GM12878 (cell line): Measurements from ENCODE around the gene AMOTL1. TPM values are rescaled to one million over a fixed set of nuclear protein-coding genes. Genes with fewer than 3 reads are reported as not detected.

ENCODE experiments used
- ATAC-seq: fragments of 200-7000 bp; cut with Tn5 transposase; 3 replicates; pipeline ENCODE4 v1.9.1; 2020; ENCODE audit warnings: mild to moderate bottlenecking, moderate library complexity
- BruUV-seq: library from RNA; stranded (reverse); fragments of 400-500 nt; replicated peaks from 2 replicates; lab custom pipeline; 2021; lab: Mats Ljungman, UMichigan
- CTCF ChIA-PET: fragments of 300-600 bp; sonication (Branson Sonifier 250); formaldehyde crosslinking; extraction: SDS; loops from one replicate; lab custom pipeline; 2021; ENCODE audit warnings: inconsistent platforms; lab: Yijun Ruan, JAX
- POLR2A ChIA-PET: fragments of 350-600 bp; formaldehyde crosslinking; extraction: SDS; loops from one replicate; lab custom pipeline; 2021; ENCODE audit warnings: inconsistent platforms; lab: Charles Lee
- RAD21 ChIA-PET: fragments of 300-600 bp; sonication (Branson Sonifier 250); formaldehyde crosslinking; loops from one replicate; lab custom pipeline; 2023; ENCODE audit warnings: antibody characterized with exemption; ENCODE audit not compliant: unreplicated experiment; lab: Charles Lee
- SMC1A ChIA-PET: fragments of 300-600 bp; sonication (Branson Sonifier 250); formaldehyde crosslinking; loops from one replicate; lab custom pipeline; 2023; ENCODE audit not compliant: unreplicated experiment, uncharacterized antibody; lab: Charles Lee
- DNase-seq: peaks from one replicate; pipeline ENCODE4 v3.0.0-alpha.2; 2011; ENCODE audit warnings: low read depth, low spot score
- FAIRE-seq: peaks from 3 replicates; lab custom pipeline; 2011; peaks lifted over from hg19 to GRCh38; lab: Jason Lieb, UNC
- H2AFZ ChIP-seq: 2 replicates; pipeline ENCODE4 v1.6.0; 2011; ENCODE audit warnings: low read depth, low read length, control low read depth; ENCODE audit not compliant: control insufficient read depth
- H3K27ac ChIP-seq: 2 replicates; pipeline ENCODE4 v1.5.1; 2011; ENCODE audit warnings: control low read depth; ENCODE audit not compliant: control insufficient read depth, insufficient read depth
- H3K27me3 ChIP-seq, 2 experiments: replicated peaks in 1 of 2; 2 replicates each; pipeline versions ENCODE4 v1.6.0 to v1.6.1; 2011; ENCODE audit warnings: low read length in 1 of 2; ENCODE audit not compliant: control insufficient read depth in 2 of 2, insufficient read depth in 2 of 2
- H3K36me3 ChIP-seq, 2 experiments: 2 replicates each; pipeline ENCODE4 v1.5.1; 2011; ENCODE audit warnings: low read length in 1 of 2; ENCODE audit not compliant: control insufficient read depth in 2 of 2, insufficient read depth in 2 of 2
- H3K4me1 ChIP-seq: 2 replicates; pipeline ENCODE4 v1.6.1; 2011; ENCODE audit warnings: mild to moderate bottlenecking, low read length, moderate library complexity, mixed read lengths; ENCODE audit not compliant: control insufficient read depth, insufficient read depth
- H3K4me2 ChIP-seq: 2 replicates; pipeline ENCODE4 v1.6.0; 2011; ENCODE audit warnings: control low read depth; ENCODE audit not compliant: control insufficient read depth, insufficient read depth
- H3K4me3 ChIP-seq: fragments of 200-600 bp; sonication (generic); 2 replicates; pipeline ENCODE4 v1.5.1; 2016
- H3K79me2 ChIP-seq: 2 replicates; pipeline ENCODE4 v1.6.0; 2011; ENCODE audit warnings: low read length; ENCODE audit not compliant: control insufficient read depth, insufficient read depth
- H3K9ac ChIP-seq: 2 replicates; pipeline ENCODE4 v1.8.0; 2011; ENCODE audit warnings: low read length, control low read depth, mixed read lengths; ENCODE audit not compliant: control insufficient read depth, insufficient read depth
- H3K9me3 ChIP-seq: replicated peaks from 3 replicates; pipeline ENCODE4 v1.5.1; 2011; ENCODE audit warnings: mild to moderate bottlenecking, low read length; ENCODE audit not compliant: control insufficient read depth, insufficient read depth
- H4K20me1 ChIP-seq: 2 replicates; pipeline ENCODE4 v1.6.0; 2011; ENCODE audit not compliant: control insufficient read depth, insufficient read depth
- CHD1 ChIP-seq: IDR thresholded peaks from 2 replicates; pipeline ENCODE4 v1.6.1; 2012; ENCODE audit warnings: low read depth, low read length, improper control_type of control experiment
- CREB1 ChIP-seq: IDR thresholded peaks from 2 replicates; pipeline ENCODE4 v1.6.1; 2012; ENCODE audit warnings: low read depth, mild to moderate bottlenecking, inconsistent platforms
- KDM1A ChIP-seq: fragments of 200-600 bp; sonication (generic); IDR thresholded peaks from 2 replicates; pipeline ENCODE4 v1.6.1; 2016; ENCODE audit warnings: borderline replicate concordance
- NR2C2 ChIP-seq: IDR thresholded peaks from 2 replicates; pipeline ENCODE4 v1.6.1; 2011; ENCODE audit warnings: borderline replicate concordance, low read depth; ENCODE audit not compliant: control insufficient read depth, insufficient read length
- NRF1 ChIP-seq: conservative IDR thresholded peaks from 2 replicates; pipeline ENCODE4 v1.6.1; 2011; ENCODE audit warnings: mild to moderate bottlenecking, low read depth, low read length, improper control_type of control experiment
- RB1 ChIP-seq: fragments of 450-650 bp; formaldehyde crosslinking; IDR thresholded peaks from 2 replicates; pipeline ENCODE4 v1.6.1; 2017; ENCODE audit warnings: mild to moderate bottlenecking, borderline replicate concordance
- in situ Hi-C: fragments of 300-500 bp; cut with MboI; formaldehyde crosslinking; loops from 9 replicates; pipeline ENCODE4 v1.14.3; 2018; ENCODE audit warnings: mixed read lengths
- intact Hi-C: fragments of 100-400 bp; cut with micrococcal nuclease; formaldehyde crosslinking; loops from one replicate; pipeline ENCODE4 v1.14.2; 2022; ENCODE audit not compliant: unreplicated experiment
- polyA plus RNA-seq, 11 experiments: library from polyadenylated mRNA; depleted of rRNA in 4 of 11; unstranded in 6 of 11; stranded (reverse) in 5 of 11; fragments of >200 nt; fragmentation: Nextera tagmentation in 4 of 11; fragmentation: Illumina TruSeq in 1 of 11; extraction: Ambion mirVana in 4 of 11; extraction: Trizol in 1 of 11; gene quantifications; 1 replicate in 1 of 11; 2 replicates in 10 of 11; pipeline versions ENCODE4 v1.2.1 to v1.2.3, GENCODE V29; 2011 to 2016; ENCODE audit warnings: inconsistent platforms in 2 of 11, missing spikeins in 2 of 11, low read depth in 1 of 11
- total RNA-seq, 4 experiments: library from RNA; depleted of rRNA in 3 of 4; stranded (reverse); fragments of >200 nt in 3 of 4; fragmentation: Illumina TruSeq in 1 of 4; extraction: Trizol in 1 of 4; gene quantifications; 2 replicates each; pipeline versions ENCODE4 v1.2.1 to v1.2.3, GENCODE V29; 2013 to 2021
- TF ChIP-seq, protein P1 (sequence below): fragments of 450-650 bp; formaldehyde crosslinking; IDR thresholded peaks from 2 replicates; pipeline ENCODE4 v1.4.0; 2020; ENCODE audit warnings: mild to moderate bottlenecking, moderate library complexity

The AMOTL1 gene
- total and polyA plus RNA-seq, 10 of the 15 experiments (the other 5 are each of a cell fraction or from before 2014, with no cell fraction given): under 0.01 to 0.41 (median 0.01) TPM; not detected in 7

DNA sequence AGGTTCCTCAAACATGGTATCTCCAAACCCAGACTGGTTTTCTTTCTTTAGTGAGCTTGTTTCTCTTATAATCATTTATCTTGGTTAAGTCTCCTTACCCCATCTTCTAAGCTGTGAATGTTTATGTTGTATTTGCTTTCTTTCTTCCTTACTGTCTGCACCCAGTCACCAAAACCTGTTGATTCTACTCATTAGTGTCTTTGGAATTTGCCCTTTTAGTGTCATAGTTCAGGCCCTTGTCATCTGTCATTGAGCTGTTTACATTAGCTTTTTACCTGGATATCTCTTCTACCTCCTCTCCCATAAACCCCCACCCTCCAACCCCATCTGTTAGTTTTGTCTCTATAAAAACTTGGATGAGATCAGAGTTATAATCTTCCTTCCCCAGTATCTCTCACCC, 59.9 kb downstream of the AMOTL1 start:
- H3K4me2 ChIP-seq: no peak overlapping the region
- TF ChIP-seq KDM1A (no peak), NRF1 (no peak), CHD1 (no peak), RB1 (no peak), NR2C2 (no peak), CREB1 (no peak)
- TF ChIP-seq, protein P1, sequence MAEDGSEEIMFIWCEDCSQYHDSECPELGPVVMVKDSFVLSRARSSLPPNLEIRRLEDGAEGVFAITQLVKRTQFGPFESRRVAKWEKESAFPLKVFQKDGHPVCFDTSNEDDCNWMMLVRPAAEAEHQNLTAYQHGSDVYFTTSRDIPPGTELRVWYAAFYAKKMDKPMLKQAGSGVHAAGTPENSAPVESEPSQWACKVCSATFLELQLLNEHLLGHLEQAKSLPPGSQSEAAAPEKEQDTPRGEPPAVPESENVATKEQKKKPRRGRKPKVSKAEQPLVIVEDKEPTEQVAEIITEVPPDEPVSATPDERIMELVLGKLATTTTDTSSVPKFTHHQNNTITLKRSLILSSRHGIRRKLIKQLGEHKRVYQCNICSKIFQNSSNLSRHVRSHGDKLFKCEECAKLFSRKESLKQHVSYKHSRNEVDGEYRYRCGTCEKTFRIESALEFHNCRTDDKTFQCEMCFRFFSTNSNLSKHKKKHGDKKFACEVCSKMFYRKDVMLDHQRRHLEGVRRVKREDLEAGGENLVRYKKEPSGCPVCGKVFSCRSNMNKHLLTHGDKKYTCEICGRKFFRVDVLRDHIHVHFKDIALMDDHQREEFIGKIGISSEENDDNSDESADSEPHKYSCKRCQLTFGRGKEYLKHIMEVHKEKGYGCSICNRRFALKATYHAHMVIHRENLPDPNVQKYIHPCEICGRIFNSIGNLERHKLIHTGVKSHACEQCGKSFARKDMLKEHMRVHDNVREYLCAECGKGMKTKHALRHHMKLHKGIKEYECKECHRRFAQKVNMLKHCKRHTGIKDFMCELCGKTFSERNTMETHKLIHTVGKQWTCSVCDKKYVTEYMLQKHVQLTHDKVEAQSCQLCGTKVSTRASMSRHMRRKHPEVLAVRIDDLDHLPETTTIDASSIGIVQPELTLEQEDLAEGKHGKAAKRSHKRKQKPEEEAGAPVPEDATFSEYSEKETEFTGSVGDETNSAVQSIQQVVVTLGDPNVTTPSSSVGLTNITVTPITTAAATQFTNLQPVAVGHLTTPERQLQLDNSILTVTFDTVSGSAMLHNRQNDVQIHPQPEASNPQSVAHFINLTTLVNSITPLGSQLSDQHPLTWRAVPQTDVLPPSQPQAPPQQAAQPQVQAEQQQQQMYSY (CRISPR knock-in tag): no peak
- TF ChIP-seq, all 136 proteins: peak for 0
- H3K4me3 ChIP-seq: no peak overlapping the region
- SMC1A ChIA-PET: no interaction called here
- H3K36me3 ChIP-seq: no peaks in the 10 kb centered on the region
- H3K79me2 ChIP-seq: no peaks in the 10 kb centered on the region
- no TSS peak for BruUV-seq
- H2AFZ ChIP-seq: no peak overlapping the region
- no peaks in the 10 kb centered on the region for H3K9me3 ChIP-seq
- intact Hi-C loops (no loop called here), in situ Hi-C loops (no loop called here)
- H3K27ac ChIP-seq: no peak overlapping the region
- ATAC-seq (no peak), DNase-seq (no peak), FAIRE-seq (no peak)
- POLR2A ChIA-PET: no interaction called here
- RAD21 ChIA-PET: no interaction called here
- no peak overlapping the region for H3K9ac ChIP-seq
- CTCF ChIA-PET: interaction anchor here (1.1 kb wide), 1 partner anchor 34 kb away, joined by 3 read pairs; no protein-coding TSS in a partner anchor
- peaks cover 0 to 2% of the 10 kb centered on the region in 2 experiments; a peak in 1 of 4 replicates for H3K27me3 ChIP-seq
- no peaks in the 10 kb centered on the region for H4K20me1 ChIP-seq
- no peaks in the 10 kb centered on the region for H3K4me1 ChIP-seq
